ENCODE data around the gene GALNT17.
"Not testable (repeated sequence)": the region's sequence is repeated elsewhere in the genome, so short reads cannot be mapped to it uniquely, and the experiment has no call there.

Gene GALNT17

DNA sequence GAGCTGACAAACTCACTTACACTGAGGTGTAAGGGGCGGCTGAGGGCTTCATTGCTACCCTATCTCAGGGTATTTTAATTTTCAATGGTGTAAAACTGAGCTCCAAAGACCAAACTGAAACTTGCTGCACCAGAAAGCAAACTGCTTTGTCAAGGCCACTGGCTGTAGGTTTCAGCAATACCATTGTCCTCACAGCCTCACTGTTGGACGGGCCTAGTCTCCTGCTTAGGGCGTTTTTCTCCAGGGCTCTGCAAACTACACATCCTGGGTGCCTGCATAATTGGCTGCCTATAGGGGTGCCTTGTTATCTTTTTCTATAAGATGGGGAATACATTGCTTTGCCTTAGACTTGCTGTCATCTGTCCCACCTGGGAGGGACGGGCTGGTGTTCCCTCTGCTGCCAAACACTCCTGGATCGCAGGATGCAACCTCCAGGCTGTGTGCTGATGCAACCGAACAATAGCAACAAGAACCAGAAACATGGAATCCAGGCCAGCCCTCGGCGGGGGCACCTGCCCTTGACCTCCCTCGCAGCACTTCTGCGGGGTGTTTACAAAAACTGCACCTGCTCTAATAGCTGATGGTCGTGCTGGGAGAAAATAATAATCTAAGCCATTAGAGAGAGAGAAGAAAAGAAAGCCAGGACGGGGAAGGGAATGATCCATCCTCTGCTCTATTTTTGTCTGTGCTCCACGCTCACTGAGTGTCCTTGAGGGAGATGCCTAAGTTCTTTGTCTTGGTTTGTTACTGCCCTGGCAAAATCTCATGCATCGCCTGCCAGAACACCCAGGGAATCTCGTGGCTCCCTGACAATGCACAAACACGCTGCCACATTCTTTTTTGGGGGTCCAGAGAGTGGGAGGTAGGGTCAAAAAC, 104.5 kb downstream of the GALNT17 start:
- no peak overlapping the region for H3K4me3 ChIP-seq (ENCODE audit: low read length)
- no peak for TF ChIP-seq ZNF274 (IDR thresholded peaks at IDR 0.05; ENCODE audit: low read depth, low read length)

DNA sequence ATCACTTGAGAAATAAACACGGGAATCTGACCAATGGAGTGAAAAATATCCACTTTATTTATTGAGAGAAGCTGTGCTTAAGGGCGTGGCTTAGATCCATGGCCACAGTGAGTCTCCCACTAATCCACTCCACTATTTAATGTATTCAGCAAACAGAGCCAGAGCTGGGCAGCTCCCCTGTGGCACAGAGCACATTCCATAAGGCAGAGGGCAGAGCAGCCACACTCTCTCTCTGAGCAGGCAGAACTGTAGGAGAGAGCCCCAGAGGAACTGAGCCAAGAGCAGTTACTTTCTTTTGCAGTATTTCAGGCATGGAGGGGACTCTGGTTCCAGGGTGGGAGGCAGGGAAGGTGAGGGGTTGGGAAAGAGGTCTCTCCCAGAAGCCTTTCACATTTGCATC, 106.0 kb downstream of the GALNT17 start:
- H3K4me3 ChIP-seq (ENCODE audit: low read length) = no peak overlapping the region
- TF ChIP-seq ZNF274 (IDR thresholded peaks at IDR 0.05; ENCODE audit: low read depth, low read length) = no peak

DNA sequence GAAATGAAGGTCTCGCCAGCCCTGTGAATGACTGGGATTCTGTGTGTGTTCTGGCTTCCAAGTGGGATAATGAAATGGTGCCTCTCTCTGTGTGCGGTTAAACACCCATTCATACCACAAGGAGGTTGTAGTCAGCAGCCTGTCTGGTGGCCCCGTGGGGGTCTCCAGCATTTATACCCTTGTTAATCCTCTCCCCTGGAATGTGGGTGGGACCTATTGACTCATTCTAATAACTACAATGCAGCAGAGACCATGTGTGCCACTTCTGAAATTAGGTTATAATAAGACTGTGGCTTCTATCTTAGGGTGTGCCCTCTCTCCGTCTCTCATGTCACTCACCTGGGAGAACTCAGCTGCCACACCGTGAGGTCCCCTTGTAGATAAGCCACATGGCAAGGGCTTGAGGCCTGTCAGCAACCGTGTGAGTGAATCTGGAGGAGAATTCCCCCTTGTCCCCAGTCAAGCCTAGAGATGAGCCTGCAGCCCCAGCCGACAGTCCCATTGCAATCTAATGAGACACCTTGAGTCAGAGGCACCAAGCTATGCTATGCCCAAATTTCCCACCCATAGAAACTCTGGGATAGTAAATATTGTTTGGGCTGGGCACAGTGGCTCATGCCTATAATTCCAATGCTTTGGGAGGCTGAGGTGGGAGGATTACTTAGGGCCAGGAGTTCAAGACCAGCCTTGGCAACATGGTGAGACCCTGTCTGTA, 106.8 kb downstream of the GALNT17 start:
- TF ChIP-seq ZNF274 (IDR thresholded peaks at IDR 0.05; ENCODE audit: low read depth, low read length) = no peak
- no peak overlapping the region for H3K4me3 ChIP-seq (ENCODE audit: low read length)

DNA sequence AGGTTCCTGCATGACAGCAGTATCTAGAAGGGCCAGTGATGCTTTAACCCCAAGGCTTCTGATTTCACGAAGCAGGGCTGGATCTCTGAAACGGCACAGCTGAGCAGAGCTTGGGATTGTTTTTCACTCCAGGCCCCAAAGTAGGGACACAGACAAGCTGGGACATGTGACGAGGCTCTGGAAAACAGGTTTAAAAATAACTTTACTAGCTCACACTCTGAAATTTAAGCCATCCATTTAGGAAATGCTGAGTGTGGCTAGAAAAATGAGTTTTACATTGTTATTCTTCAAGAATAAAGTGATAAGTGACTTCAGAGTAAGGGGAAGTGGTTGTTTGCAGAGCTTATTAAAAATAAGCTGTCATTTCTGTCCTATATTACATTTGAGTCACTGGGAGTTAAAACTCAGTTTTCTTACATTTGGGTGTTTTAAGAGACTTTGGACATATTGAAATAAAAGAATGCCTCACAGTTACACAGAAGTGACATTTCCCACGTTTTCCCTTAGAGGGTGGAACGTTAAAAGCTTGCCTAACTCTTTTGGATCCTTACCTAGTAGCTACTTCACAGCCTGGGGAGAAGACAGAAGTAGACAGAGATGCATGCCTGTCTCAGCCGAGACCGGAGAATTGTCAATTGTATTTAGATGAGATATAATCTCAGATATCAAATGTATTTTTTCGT, 107.8 kb downstream of the GALNT17 start:
- no peak for TF ChIP-seq ZNF274 (IDR thresholded peaks at IDR 0.05; ENCODE audit: low read depth, low read length)

DNA sequence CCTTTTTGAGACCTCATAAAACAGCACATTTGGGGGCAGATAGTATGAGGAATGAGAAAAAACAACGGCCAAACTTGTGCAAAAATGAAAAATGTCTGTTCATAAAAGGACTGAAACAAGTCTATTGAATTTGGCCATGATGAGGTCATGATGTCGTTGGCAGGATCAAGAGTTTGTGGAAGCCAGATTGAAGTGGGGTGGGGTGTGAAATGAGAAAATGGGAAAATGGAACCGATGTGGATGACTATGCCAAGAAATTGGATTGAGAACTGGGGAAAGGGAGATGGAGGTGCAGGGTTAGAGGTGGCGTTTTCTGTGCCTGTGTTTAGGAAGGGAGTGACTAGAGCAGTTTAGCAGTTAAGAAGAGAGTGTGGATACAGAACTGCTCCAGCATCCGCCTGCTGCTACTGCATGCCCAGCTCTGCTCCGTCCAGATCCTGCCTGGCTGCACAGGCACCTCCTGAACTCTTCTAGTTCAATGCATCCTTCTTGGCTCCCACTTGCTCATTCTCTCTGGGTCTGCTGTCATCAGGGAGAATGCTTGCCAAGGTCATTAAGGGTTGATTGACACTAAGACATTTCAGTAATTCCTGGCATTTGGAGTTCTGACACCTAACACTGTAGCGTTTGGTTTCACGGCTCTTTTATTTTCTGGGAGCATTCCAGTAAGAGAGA, 111.9 kb downstream of the GALNT17 start:
- no peak for TF ChIP-seq ZNF274 (IDR thresholded peaks at IDR 0.05; ENCODE audit: low read depth, low read length)
- no peak overlapping the region for H3K4me3 ChIP-seq (ENCODE audit: low read length)

More for the DNA sequence above, 107.8 kb downstream of the GALNT17 start:
- no peak overlapping the region for H3K4me3 ChIP-seq (ENCODE audit: low read length)

DNA sequence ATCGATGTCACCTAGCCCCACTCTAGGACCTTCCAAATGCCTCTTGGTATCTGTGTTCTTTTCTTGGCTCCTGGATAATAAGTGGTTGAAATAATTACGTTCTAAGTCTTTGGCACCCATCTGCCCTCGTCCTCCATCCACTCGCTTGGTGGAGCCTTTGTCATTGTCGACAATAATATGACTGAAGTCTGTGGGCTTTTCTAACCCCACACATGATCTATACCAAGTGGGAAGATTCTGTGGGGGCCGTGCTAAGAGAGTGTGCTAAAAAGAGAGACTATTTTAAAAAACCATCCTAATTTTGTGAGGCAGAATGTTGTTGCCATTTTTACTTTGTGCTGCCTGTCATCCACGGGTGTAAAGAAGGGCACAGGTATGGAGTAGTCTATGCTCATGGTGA, 113.1 kb downstream of the GALNT17 start:
- no peak for TF ChIP-seq ZNF274 (IDR thresholded peaks at IDR 0.05; ENCODE audit: low read depth, low read length)

DNA sequence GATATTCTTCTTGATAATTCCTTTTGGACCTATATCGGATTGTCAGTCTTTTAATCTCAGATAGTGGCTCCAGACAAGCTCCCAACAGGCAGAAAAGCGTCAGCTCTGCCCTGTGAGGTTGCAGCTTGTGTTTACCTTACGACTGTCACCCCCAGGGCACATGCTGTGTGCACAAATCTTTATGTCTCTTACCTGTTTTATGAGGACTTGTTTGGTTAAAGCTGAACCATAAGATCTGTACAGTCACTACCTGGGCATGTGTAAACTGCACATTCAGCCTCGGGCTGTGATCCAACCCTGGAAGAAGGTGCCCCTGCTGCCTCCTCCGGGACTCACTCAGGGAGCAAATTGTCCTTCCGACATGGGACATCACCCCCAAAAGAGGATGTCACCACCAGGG, 119.8 kb downstream of the GALNT17 start:
- no peak for TF ChIP-seq ZNF274 (IDR thresholded peaks at IDR 0.05; ENCODE audit: low read depth, low read length)
- no peak overlapping the region for H3K4me3 ChIP-seq (ENCODE audit: low read length)

More for the DNA sequence above, 113.1 kb downstream of the GALNT17 start:
- no peak overlapping the region for H3K4me3 ChIP-seq (ENCODE audit: low read length)

DNA sequence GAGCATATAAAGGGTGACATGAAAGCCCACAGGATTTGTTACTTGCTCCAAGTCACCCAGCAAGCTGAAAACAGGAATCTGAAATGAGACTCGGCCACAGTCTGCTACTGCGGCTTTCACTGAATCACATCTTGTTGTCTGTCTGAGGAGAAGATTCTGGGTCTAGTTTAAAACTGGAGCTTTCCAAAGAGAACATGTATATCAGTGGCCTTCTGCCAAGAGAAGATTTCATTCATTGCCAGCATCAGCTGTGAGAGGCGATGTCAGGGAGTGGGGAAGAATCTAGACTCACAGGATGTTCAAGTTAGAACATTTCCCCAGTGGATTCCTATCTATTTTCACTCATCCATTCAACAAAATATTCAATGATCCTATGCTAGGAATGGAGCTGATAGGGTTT, 122.8 kb downstream of the GALNT17 start:
- H3K4me3 ChIP-seq (ENCODE audit: low read length) = no peak overlapping the region
- TF ChIP-seq ZNF274 (IDR thresholded peaks at IDR 0.05; ENCODE audit: low read depth, low read length) = no peak

DNA sequence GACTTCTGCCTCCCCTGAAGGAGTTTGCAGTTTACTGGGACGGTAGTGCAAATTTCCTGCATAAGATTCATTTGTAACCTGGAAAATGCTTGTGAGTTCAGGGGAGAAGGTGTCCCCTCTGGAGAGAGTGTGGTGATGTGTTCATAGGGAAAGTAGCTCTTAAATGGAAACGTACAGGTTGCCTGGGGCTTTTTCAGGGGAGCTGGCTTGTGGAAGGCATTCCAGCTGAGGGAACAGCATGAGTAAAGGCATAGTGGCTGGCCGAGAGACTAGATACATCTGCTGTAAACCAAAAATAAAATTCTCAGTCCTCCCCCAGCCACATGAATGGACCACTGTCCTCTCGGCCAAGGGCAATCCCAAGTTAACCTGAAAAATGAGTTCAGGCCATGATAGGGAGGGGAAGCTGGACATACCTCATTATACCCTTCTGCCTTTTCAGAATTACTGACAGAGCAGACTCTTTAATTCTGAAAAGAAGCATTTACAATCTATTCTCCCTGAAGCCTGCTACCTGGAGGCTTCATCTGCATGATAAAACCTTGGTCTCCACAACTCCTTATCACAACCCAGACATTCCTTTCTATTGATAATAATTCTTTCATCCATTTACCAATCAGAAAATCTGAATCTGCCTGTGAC, 123.7 kb downstream of the GALNT17 start:
- TF ChIP-seq ZNF274 (IDR thresholded peaks at IDR 0.05; ENCODE audit: low read depth, low read length) = no peak
- no peak overlapping the region for H3K4me3 ChIP-seq (ENCODE audit: low read length)

DNA sequence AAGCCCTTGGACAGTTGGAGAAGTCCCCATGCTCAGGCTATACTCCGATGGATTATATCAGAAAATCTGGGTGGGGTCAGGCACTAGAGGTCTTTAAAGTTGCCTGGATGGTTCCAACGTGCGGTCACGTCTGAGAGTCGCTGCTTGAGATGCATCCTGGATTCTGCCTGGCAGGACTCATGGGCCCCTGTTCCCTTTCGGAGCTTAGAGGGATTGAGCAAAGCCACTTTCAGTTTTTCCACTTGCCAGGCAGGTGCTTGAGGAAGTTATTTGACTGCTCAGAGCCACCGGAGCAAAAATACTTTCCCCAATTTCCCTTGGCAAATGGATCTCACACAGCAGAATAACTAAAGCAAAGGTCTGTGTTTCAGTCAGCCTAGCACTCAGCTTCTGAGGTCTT, 129.1 kb downstream of the GALNT17 start:
- no peak for TF ChIP-seq ZNF274 (IDR thresholded peaks at IDR 0.05; ENCODE audit: low read depth, low read length)
- H3K4me3 ChIP-seq (ENCODE audit: low read length) = no peak overlapping the region

DNA sequence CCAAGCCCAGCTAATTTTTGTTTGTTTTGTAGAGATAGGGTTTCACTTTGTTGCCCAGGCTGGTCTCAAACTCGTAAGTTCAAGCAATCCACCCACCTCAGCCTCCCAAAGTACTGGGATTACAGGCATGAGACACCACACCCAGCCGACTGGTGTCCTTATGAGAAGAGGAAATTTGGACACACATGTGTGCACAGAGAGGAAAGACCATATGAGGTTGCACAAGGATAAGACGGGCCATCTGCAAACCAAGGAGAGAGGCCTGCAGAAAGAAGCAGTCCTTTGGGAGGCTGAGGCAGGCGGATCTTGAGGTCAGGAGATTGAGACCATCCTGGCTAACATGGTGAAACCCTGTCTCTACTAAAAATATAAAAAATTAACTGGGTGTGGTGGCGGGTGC, 130.9 kb downstream of the GALNT17 start:
- not testable (repeated sequence) for H3K4me3 ChIP-seq (ENCODE audit: low read length)

DNA sequence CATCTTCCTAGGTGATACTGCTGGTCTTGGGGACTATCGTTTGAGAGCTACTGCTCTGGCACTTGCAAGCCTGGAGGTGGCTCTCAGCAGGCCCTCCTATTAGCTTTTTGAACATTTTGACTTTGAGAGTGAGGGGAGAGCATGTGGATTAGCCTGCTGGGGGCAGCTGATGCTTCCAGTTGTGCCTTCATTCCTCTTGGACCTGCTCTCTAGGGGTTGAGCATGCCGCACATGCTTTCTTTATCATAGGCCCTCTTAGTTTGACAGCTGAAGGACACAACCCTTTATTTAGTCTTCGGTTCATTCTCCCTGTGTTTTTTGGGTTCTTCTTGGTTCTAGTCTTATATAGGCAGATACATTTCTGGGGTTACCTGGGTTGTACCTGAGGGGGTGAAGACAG, 132.1 kb downstream of the GALNT17 start:
- no peak overlapping the region for H3K4me3 ChIP-seq (ENCODE audit: low read length)
- TF ChIP-seq ZNF274 (IDR thresholded peaks at IDR 0.05; ENCODE audit: low read depth, low read length) = no peak

DNA sequence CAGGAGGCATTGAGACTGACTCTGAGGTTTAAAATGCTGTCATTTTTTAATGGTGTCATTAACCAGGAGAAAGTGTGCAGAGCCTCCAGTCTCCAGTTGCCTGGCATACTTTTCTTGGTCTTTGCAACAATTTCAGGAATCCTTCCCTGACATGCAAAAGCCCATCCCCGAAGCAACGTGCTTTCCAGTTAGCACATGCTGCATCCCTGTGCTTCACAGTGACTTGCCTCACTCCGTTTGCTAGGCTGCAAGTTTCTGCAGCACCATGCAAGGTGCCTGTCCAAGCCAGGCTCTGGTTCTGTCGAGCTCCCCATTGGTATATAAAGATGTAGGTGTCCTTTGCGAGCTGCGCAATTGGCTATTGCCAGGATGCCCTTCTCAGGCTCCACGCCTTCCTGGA, 135.0 kb downstream of the GALNT17 start:
- no peak for TF ChIP-seq ZNF274 (IDR thresholded peaks at IDR 0.05; ENCODE audit: low read depth, low read length)
- H3K4me3 ChIP-seq (ENCODE audit: low read length) = no peak overlapping the region
